H9 (cell line): ENCODE results near the gene NEURL3. TPM values are rescaled to one million over a fixed set of nuclear protein-coding genes. Genes with fewer than 3 reads are reported as not detected.
A peak's percentile ranks its signal among the peaks of the same experiment; 100 is the strongest.

Source experiments
- DNase-seq: peaks from one replicate; pipeline ENCODE4 v3.0.0-alpha.2; 2017
- H2AFZ ChIP-seq: one replicate; pipeline ENCODE4 v1.6.1; 2013; ENCODE audit warnings: mild to moderate bottlenecking, low read length, control low read depth, moderate library complexity
- H2AK5ac ChIP-seq: 2 replicates; pipeline ENCODE4 v1.6.1; 2013; ENCODE audit warnings: low read length, control low read depth, mixed read lengths; ENCODE audit not compliant: insufficient read length
- H2BK120ac ChIP-seq: one replicate; pipeline ENCODE4 v1.6.1; 2013; ENCODE audit warnings: low read depth, mild to moderate bottlenecking, low read length, control low read depth, inconsistent platforms; ENCODE audit not compliant: poor library complexity, severe bottlenecking
- H2BK12ac ChIP-seq: 2 replicates; pipeline ENCODE4 v1.6.1; 2013; ENCODE audit warnings: low read length, control low read depth, mixed read lengths, low read depth; ENCODE audit not compliant: insufficient read length
- H2BK15ac ChIP-seq: 2 replicates; pipeline ENCODE4 v1.6.1; 2013; ENCODE audit warnings: low read depth, low read length, control low read depth
- H2BK20ac ChIP-seq: one replicate; pipeline ENCODE4 v1.6.1; 2013; ENCODE audit warnings: low read depth, mild to moderate bottlenecking, low read length, control low read depth, inconsistent platforms; ENCODE audit not compliant: poor library complexity, severe bottlenecking
- H2BK5ac ChIP-seq: 2 replicates; pipeline ENCODE4 v1.6.1; 2013; ENCODE audit warnings: low read length, control low read depth, mixed read lengths; ENCODE audit not compliant: insufficient read length
- H3K14ac ChIP-seq: 2 replicates; pipeline ENCODE4 v1.6.1; 2013; ENCODE audit warnings: low read length, control low read depth; ENCODE audit not compliant: insufficient read depth
- H3K18ac ChIP-seq: 2 replicates; pipeline ENCODE4 v1.6.1; 2013; ENCODE audit warnings: low read depth, mild to moderate bottlenecking, mixed read lengths, low read length, control low read depth; ENCODE audit not compliant: insufficient read length
- H3K23ac ChIP-seq: 2 replicates; pipeline ENCODE4 v1.6.1; 2013; ENCODE audit warnings: low read length, control low read depth, mixed read lengths, low read depth; ENCODE audit not compliant: insufficient read length
- H3K23me2 ChIP-seq: 2 replicates; pipeline ENCODE4 v1.6.1; 2013; ENCODE audit warnings: low read depth, mild to moderate bottlenecking, mixed read lengths, low read length, control low read depth; ENCODE audit not compliant: insufficient read length, poor library complexity, severe bottlenecking
- H3K27ac ChIP-seq: 2 replicates; pipeline ENCODE4 v1.5.1; 2013; ENCODE audit warnings: low read length, control low read depth, mixed read lengths, low read depth; ENCODE audit not compliant: insufficient read length
- H3K27me3 ChIP-seq: 2 replicates; pipeline ENCODE4 v1.6.1; 2013; ENCODE audit warnings: low read length, control low read depth, inconsistent platforms; ENCODE audit not compliant: insufficient read depth
- H3K4ac ChIP-seq: 2 replicates; pipeline ENCODE4 v1.6.1; 2013; ENCODE audit warnings: low read depth, mild to moderate bottlenecking, control low read depth, inconsistent platforms, low read length, moderate library complexity
- H3K4me1 ChIP-seq: 2 replicates; pipeline ENCODE4 v1.6.1; 2013; ENCODE audit warnings: low read length, control low read depth, inconsistent platforms; ENCODE audit not compliant: insufficient read depth
- H3K4me2 ChIP-seq: 2 replicates; pipeline ENCODE4 v1.6.1; 2013; ENCODE audit warnings: low read length, control low read depth, mixed read lengths; ENCODE audit not compliant: insufficient read length, insufficient read depth
- H3K56ac ChIP-seq: 2 replicates; pipeline ENCODE4 v1.6.1; 2013; ENCODE audit warnings: low read depth, mild to moderate bottlenecking, mixed read lengths, low read length, control low read depth; ENCODE audit not compliant: insufficient read length
- H3K79me1 ChIP-seq: 2 replicates; pipeline ENCODE4 v1.6.1; 2013; ENCODE audit warnings: low read depth, mild to moderate bottlenecking, moderate library complexity, low read length, control low read depth, inconsistent platforms; ENCODE audit not compliant: insufficient read depth, poor library complexity, severe bottlenecking
- H3K79me2 ChIP-seq: 2 replicates; pipeline ENCODE4 v1.6.1; 2013; ENCODE audit warnings: low read length, control low read depth, inconsistent platforms; ENCODE audit not compliant: insufficient read depth
- H3K9ac ChIP-seq: 2 replicates; pipeline ENCODE4 v1.6.1; 2013; ENCODE audit warnings: low read length, control low read depth, mixed read lengths; ENCODE audit not compliant: insufficient read length; ENCODE audit errors: extremely low read depth
- H3K9me3 ChIP-seq: one replicate; pipeline ENCODE4 v1.6.1; 2013; ENCODE audit warnings: low read depth, low read length, inconsistent platforms; ENCODE audit not compliant: control insufficient read depth
- H3T11ph ChIP-seq: one replicate; pipeline ENCODE4 v1.6.1; 2013; ENCODE audit warnings: mild to moderate bottlenecking, low read length, control low read depth, inconsistent platforms
- H4K20me1 ChIP-seq: one replicate; pipeline ENCODE4 v1.6.1; 2013; ENCODE audit not compliant: control insufficient read depth, insufficient read length, insufficient read depth
- H4K5ac ChIP-seq: 2 replicates; pipeline ENCODE4 v1.6.1; 2013; ENCODE audit warnings: low read depth, mild to moderate bottlenecking, mixed read lengths, low read length, control low read depth; ENCODE audit not compliant: insufficient read length
- H4K8ac ChIP-seq: replicated peaks from 2 replicates; pipeline ENCODE4 v1.6.1; 2013; ENCODE audit warnings: low read length, control low read depth, mixed read lengths, low read depth; ENCODE audit not compliant: insufficient read length
- H4K91ac ChIP-seq: 2 replicates; pipeline ENCODE4 v1.6.1; 2013; ENCODE audit warnings: low read depth, mild to moderate bottlenecking, moderate library complexity, mixed read lengths, low read length, control low read depth; ENCODE audit not compliant: insufficient read length
- H3K27ac Mint-ChIP-seq, 3 experiments: 2 replicates in 2 of 3; 3 replicates in 1 of 3; pipeline ENCODE4 v1.8.0; 2020 to 2021; ENCODE audit warnings: mixed read lengths in 3 of 3, mild to moderate bottlenecking in 1 of 3, moderate library complexity in 1 of 3
- H3K27me3 Mint-ChIP-seq: 2 replicates; pipeline ENCODE4 v1.8.0; 2021; ENCODE audit warnings: low read depth, mild to moderate bottlenecking, moderate library complexity, mixed read lengths
- H3K36me3 Mint-ChIP-seq, 3 experiments: 2 replicates in 2 of 3; 3 replicates in 1 of 3; pipeline ENCODE4 v1.8.0; 2020 to 2021; ENCODE audit warnings: low read depth in 3 of 3, mixed read lengths in 3 of 3; ENCODE audit not compliant: insufficient read depth in 1 of 3
- H3K4me1 Mint-ChIP-seq, 2 experiments: 2 replicates each; pipeline ENCODE4 v1.8.0; 2020; ENCODE audit warnings: mixed read lengths in 2 of 2
- H3K4me3 Mint-ChIP-seq, 2 experiments: 2 replicates in 1 of 2; 3 replicates in 1 of 2; pipeline ENCODE4 v1.8.0; 2020 to 2021; ENCODE audit warnings: mild to moderate bottlenecking in 2 of 2, mixed read lengths in 2 of 2, moderate library complexity in 1 of 2
- H3K9me3 Mint-ChIP-seq, 2 experiments: 2 replicates in 1 of 2; 3 replicates in 1 of 2; pipeline ENCODE4 v1.8.0; 2020; ENCODE audit warnings: mild to moderate bottlenecking in 2 of 2, mixed read lengths in 2 of 2, moderate library complexity in 1 of 2
- WGBS: extraction: QIAGEN DNeasy Blood & Tissue Kit; methylation state at CpG from one replicate; pipeline ENCODE4 v1.1.7; 2013; ENCODE audit warnings: missing lambda C conversion rate, low lambda C conversion rate, mixed read lengths; ENCODE audit not compliant: insufficient read length; ENCODE audit errors: extremely low coverage; 5-methylcytosine and 5-hydroxymethylcytosine counted together
- total RNA-seq: library from RNA; stranded (reverse); gene quantifications from 2 replicates; pipeline ENCODE4 v1.2.1, GENCODE V29; 2021
- TF ChIP-seq, protein P1 (sequence below): fragments of 200-600 bp; sonication (generic); conservative IDR thresholded peaks from 3 replicates; pipeline ENCODE4 v1.8.0; 2021; ENCODE audit warnings: antibody characterized with exemption, mild to moderate bottlenecking

NEURL3 gene
- total RNA-seq, 1 experiment from 2014 or later, result not detected

DNA sequence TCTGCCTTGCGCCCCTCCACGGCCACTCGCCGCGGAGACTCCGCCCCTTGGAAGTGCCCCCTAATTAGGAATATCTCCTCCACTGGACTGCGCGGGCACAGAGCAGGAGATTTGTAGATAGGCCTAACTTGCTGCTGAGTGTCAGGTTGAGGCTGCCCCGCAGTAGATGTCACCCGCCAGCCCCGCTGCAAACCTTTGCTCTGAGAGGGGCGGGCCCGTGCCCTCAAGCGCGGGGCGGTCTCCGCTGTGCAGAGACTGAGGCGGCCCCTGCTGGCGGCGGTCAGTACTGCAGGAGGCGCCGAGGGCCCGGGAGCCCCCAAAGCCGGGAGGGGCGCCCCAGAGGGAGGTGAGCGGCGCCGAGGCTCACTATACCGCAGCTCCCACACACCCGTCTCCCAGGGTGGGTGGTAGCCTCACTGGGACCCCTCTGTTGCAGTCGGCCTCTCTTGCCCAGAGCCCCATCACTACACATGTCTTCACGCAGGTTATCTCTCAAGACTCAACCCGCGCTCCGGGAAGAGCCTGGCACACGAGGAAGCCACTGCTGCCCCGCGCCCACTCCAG is 2.9 kb upstream of the NEURL3 start:
- H4K20me1 ChIP-seq, result no peaks in the 10 kb centered on the region
- no peaks in the 10 kb centered on the region; a peak in 1 of 7 replicates for H3K36me3 Mint-ChIP-seq
- no peaks in the 10 kb centered on the region; a peak in 1 of 5 replicates for H3K9me3 Mint-ChIP-seq
- H3K9ac ChIP-seq, result no peak overlapping the region
- no peak overlapping the region for H4K91ac ChIP-seq
- H3K9me3 ChIP-seq, result no peaks in the 10 kb centered on the region
- peak; percentile 87 for DNase-seq
- H3T11ph ChIP-seq, result no peak overlapping the region
- H3K14ac ChIP-seq, result no peak overlapping the region
- no CpG with 5 or more reads among the region's 38 CpGs for WGBS
- no peak overlapping the region for H3K27ac Mint-ChIP-seq
- H3K4me2 ChIP-seq, result peak overlapping the region; percentile 28
- H2BK15ac ChIP-seq, result no peak overlapping the region
- no peak overlapping the region for H2BK20ac ChIP-seq
- H3K4me3 Mint-ChIP-seq, result peak overlapping the region; percentile 40 to 42; a peak in 2 of 5 replicates
- peaks cover 19 to 23% of the 10 kb centered on the region in 2 experiments for H3K4me1 Mint-ChIP-seq
- H2AFZ ChIP-seq, result no peak overlapping the region
- no peaks in the 10 kb centered on the region for H3K79me2 ChIP-seq
- H3K23ac ChIP-seq, result no peak overlapping the region
- no peaks in the 10 kb centered on the region for H3K79me1 ChIP-seq
- H3K23me2 ChIP-seq, result no peaks in the 10 kb centered on the region
- H4K5ac ChIP-seq, result no peak overlapping the region
- H3K27me3 ChIP-seq, result no peaks in the 10 kb centered on the region; the same call in 1 of the 2 replicates
- no peak overlapping the region for H3K18ac ChIP-seq
- no peak overlapping the region for H2BK12ac ChIP-seq
- no peak overlapping the region for H3K27ac ChIP-seq
- no peak overlapping the region for H2AK5ac ChIP-seq
- no peak overlapping the region for H2BK5ac ChIP-seq
- peaks cover 42% of the 10 kb centered on the region for H3K27me3 Mint-ChIP-seq
- H4K8ac ChIP-seq, result no peak overlapping the region
- H3K4ac ChIP-seq, result no peak overlapping the region
- H2BK120ac ChIP-seq, result no peak overlapping the region
- TF ChIP-seq, protein P1, sequence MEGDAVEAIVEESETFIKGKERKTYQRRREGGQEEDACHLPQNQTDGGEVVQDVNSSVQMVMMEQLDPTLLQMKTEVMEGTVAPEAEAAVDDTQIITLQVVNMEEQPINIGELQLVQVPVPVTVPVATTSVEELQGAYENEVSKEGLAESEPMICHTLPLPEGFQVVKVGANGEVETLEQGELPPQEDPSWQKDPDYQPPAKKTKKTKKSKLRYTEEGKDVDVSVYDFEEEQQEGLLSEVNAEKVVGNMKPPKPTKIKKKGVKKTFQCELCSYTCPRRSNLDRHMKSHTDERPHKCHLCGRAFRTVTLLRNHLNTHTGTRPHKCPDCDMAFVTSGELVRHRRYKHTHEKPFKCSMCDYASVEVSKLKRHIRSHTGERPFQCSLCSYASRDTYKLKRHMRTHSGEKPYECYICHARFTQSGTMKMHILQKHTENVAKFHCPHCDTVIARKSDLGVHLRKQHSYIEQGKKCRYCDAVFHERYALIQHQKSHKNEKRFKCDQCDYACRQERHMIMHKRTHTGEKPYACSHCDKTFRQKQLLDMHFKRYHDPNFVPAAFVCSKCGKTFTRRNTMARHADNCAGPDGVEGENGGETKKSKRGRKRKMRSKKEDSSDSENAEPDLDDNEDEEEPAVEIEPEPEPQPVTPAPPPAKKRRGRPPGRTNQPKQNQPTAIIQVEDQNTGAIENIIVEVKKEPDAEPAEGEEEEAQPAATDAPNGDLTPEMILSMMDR, result peak; percentile 99
- no peaks in the 10 kb centered on the region for H3K4me1 ChIP-seq
- no peak overlapping the region for H3K56ac ChIP-seq
